B cell (primary cell): Measurements from ENCODE around the gene GRID1. TPM values are rescaled to one million over a fixed set of nuclear protein-coding genes. Genes with fewer than 3 reads are reported as not detected.

Experiments used
- ATAC-seq: fragments of 200-7000 bp; cut with Tn5 transposase; one replicate; pipeline ENCODE4 v1.10.0; 2021; ENCODE audit warnings: low read depth, mild to moderate bottlenecking, moderate number of reproducible peaks, moderate library complexity
- CTCF ChIA-PET: fragments of 350-600 bp; sonication (Branson Sonifier 250); formaldehyde crosslinking; loops from one replicate; lab custom pipeline; 2021; ENCODE audit warnings: antibody characterized with exemption, inconsistent platforms; lab: Charles Lee
- POLR2A ChIA-PET: fragments of 350-600 bp; sonication (Branson Sonifier 250); formaldehyde crosslinking; loops from one replicate; lab custom pipeline; 2021; ENCODE audit warnings: antibody characterized with exemption; lab: Charles Lee
- DNase-seq: peaks from one replicate; pipeline ENCODE4 v3.0.0; 2013
- H2AFZ ChIP-seq: 2 replicates; pipeline ENCODE4 v1.6.1; 2012; ENCODE audit warnings: mild to moderate bottlenecking, low read depth, low read length; ENCODE audit not compliant: insufficient read depth, poor library complexity, severe bottlenecking
- H3K27ac ChIP-seq, 2 donors: 1 replicate in 1 of 2; 2 replicates in 1 of 2; pipeline ENCODE4 v1.5.1; 2012 to 2013; ENCODE audit warnings: low read length in 2 of 2, mild to moderate bottlenecking in 2 of 2, moderate library complexity in 1 of 2
- H3K27me3 ChIP-seq, 4 experiments: fragments of 200-600 bp in 1 of 4; sonication (generic) in 1 of 4; replicated peaks in 1 of 4; 1 replicate in 2 of 4; 2 replicates in 2 of 4; pipeline versions ENCODE4 v1.6.1 to v1.7.0; 2013 to 2016; ENCODE audit warnings: low read length in 3 of 4, mild to moderate bottlenecking in 2 of 4, mixed read lengths in 1 of 4, moderate library complexity in 1 of 4; ENCODE audit not compliant: insufficient read depth in 4 of 4, control insufficient read depth in 3 of 4; ENCODE audit errors: control extremely low read depth in 1 of 4
- H3K36me3 ChIP-seq, 2 experiments: replicated peaks in 1 of 2; 1 replicate in 1 of 2; 2 replicates in 1 of 2; pipeline versions ENCODE4 v1.6.1 to v1.7.1; 2013; ENCODE audit warnings: low read length in 1 of 2; ENCODE audit not compliant: insufficient read depth in 2 of 2, control insufficient read depth in 1 of 2; ENCODE audit errors: control extremely low read depth in 1 of 2, extremely low read depth in 1 of 2
- H3K4me1 ChIP-seq, 2 donors: fragments of 200-600 bp in 1 of 2; sonication (generic) in 1 of 2; 1 replicate in 1 of 2; 2 replicates in 1 of 2; pipeline versions ENCODE4 v1.5.1 to v1.6.1; 2013 to 2017; ENCODE audit warnings: low read length in 2 of 2; ENCODE audit not compliant: control insufficient read depth in 2 of 2, insufficient read depth in 2 of 2
- H3K4me2 ChIP-seq: replicated peaks from 2 replicates; pipeline ENCODE3; 2012; ENCODE audit warnings: mild to moderate bottlenecking, low read depth, low read length; ENCODE audit not compliant: poor library complexity, severe bottlenecking
- H3K4me3 ChIP-seq, 5 experiments: fragments of 200-600 bp in 1 of 5; sonication (generic) in 1 of 5; 1 replicate in 3 of 5; 2 replicates in 2 of 5; pipeline versions ENCODE4 v1.5.1 to v1.7.0; 2011 to 2016; ENCODE audit warnings: low read length in 4 of 5, mild to moderate bottlenecking in 4 of 5, low read depth in 2 of 5, control low read depth in 1 of 5, moderate library complexity in 1 of 5; ENCODE audit not compliant: insufficient read depth in 1 of 5; ENCODE audit errors: control extremely low read depth in 1 of 5, extremely low read depth in 1 of 5
- H3K79me2 ChIP-seq: fragments of 200-600 bp; sonication (generic); one replicate; pipeline ENCODE4 v1.6.0; 2016; ENCODE audit warnings: low read length; ENCODE audit not compliant: control insufficient read depth, insufficient read depth
- H3K9ac ChIP-seq: fragments of 200-600 bp; sonication (generic); 2 replicates; pipeline ENCODE4 v1.6.1; 2017; ENCODE audit warnings: mild to moderate bottlenecking, low read length, moderate library complexity
- H3K9me3 ChIP-seq, 3 donors: one replicate each; pipeline versions ENCODE4 v1.6.1 to v1.7.1; 2013; ENCODE audit warnings: low read length in 2 of 3; ENCODE audit not compliant: control insufficient read depth in 2 of 3, insufficient read depth in 1 of 3; ENCODE audit errors: control extremely low read depth in 1 of 3
- H4K20me1 ChIP-seq: 2 replicates; pipeline ENCODE4 v1.6.0; 2012; ENCODE audit warnings: mild to moderate bottlenecking, low read length; ENCODE audit not compliant: insufficient read depth, control insufficient read depth, poor library complexity, severe bottlenecking
- H3K27ac Mint-ChIP-seq: one replicate; pipeline ENCODE4 v1.8.0; 2021; ENCODE audit warnings: mixed read lengths
- H3K27me3 Mint-ChIP-seq: one replicate; pipeline ENCODE4 v1.8.0; 2021; ENCODE audit warnings: mixed read lengths
- H3K4me1 Mint-ChIP-seq: one replicate; pipeline ENCODE4 v1.8.0; 2021; ENCODE audit warnings: mixed read lengths
- H3K4me3 Mint-ChIP-seq: one replicate; pipeline ENCODE4 v1.8.0; 2021; ENCODE audit warnings: mixed read lengths
- H3K9me3 Mint-ChIP-seq: one replicate; pipeline ENCODE4 v1.8.0; 2022; ENCODE audit warnings: mixed read lengths; ENCODE audit not compliant: insufficient read depth
- CTCF ChIP-seq: fragments of 200-600 bp; IDR thresholded peaks from one replicate; pipeline ENCODE4 v1.8.0; 2022; ENCODE audit warnings: antibody characterized with exemption, mild to moderate bottlenecking
- EZH2 ChIP-seq: IDR thresholded peaks from 2 replicates; pipeline ENCODE4 v1.6.1; 2012; ENCODE audit warnings: borderline replicate concordance, low read depth, mild to moderate bottlenecking, moderate library complexity, low read length; ENCODE audit not compliant: insufficient read depth, poor library complexity, severe bottlenecking
- WGBS: methylation state at CpG from one replicate; pipeline ENCODE4 v1.1.5; 2013; ENCODE audit warnings: missing lambda C conversion rate; ENCODE audit not compliant: insufficient coverage; 5-methylcytosine and 5-hydroxymethylcytosine counted together
- intact Hi-C: fragments of 100-400 bp; cut with micrococcal nuclease; formaldehyde crosslinking; loops from one replicate; pipeline ENCODE4 v1.10.0; 2022
- polyA plus RNA-seq: library from polyadenylated mRNA; depleted of rRNA; stranded (reverse); fragments of >200 nt; gene quantifications from 2 replicates; pipeline ENCODE4 v1.2.3, GENCODE V29; 2012
- total RNA-seq, 2 donors: library from RNA; stranded (reverse); fragments of 120-200 nt in 1 of 2; gene quantifications; 1 replicate in 1 of 2; 2 replicates in 1 of 2; pipeline versions ENCODE4 v1.2.3 to v1.2.4, GENCODE V29; 2013 to 2022

Gene GRID1
- total and polyA plus RNA-seq, 2 donors (not counting 1 experiment from before 2014, with no cell fraction given): not detected

GRCh38 chr10:86295791-86296190 lies 70.8 kb downstream of the GRID1 start:
- Histone ChIP-seq H2AFZ (no peak overlapping the region), H3K9me3 (no peaks in the 10 kb centered on the region), H3K4me2 (no peak overlapping the region), H3K36me3 (no peaks in the 10 kb centered on the region), H3K4me3 (no peak overlapping the region), H3K9ac (no peak overlapping the region), H4K20me1 (no peaks in the 10 kb centered on the region), H3K79me2 (no peaks in the 10 kb centered on the region), H3K4me1 (no peaks in the 10 kb centered on the region), H3K27me3 (peaks cover 0 to 3% (median 0%) of the 10 kb centered on the region in 4 experiments), H3K27ac (no peak overlapping the region)
- intact Hi-C loops: no loop called here
- ATAC-seq (no peak), DNase-seq (no peak)
- ChIA-PET POLR2A (no interaction called here), CTCF (no interaction called here)
- H3K9me3 Mint-ChIP-seq: no peaks in the 10 kb centered on the region
- no peak for TF ChIP-seq EZH2
- no peak for TF ChIP-seq CTCF
- WGBS: 88% methylated on average over 2 of the region's 3 CpGs
- H3K27me3 Mint-ChIP-seq: peaks cover 16% of the 10 kb centered on the region
- H3K4me1 Mint-ChIP-seq: no peaks in the 10 kb centered on the region
- no peak overlapping the region for H3K27ac Mint-ChIP-seq
- H3K4me3 Mint-ChIP-seq: no peak overlapping the region

GRCh38 chr10:86295351-86295750 lies 71.2 kb downstream of the GRID1 start:
- no peaks in the 10 kb centered on the region for H3K9me3 Mint-ChIP-seq
- no peak overlapping the region for H2AFZ ChIP-seq
- ATAC-seq (no peak), DNase-seq (no peak)
- no peaks in the 10 kb centered on the region for H3K79me2 ChIP-seq
- no peaks in the 10 kb centered on the region for H3K9me3 ChIP-seq
- H3K4me2 ChIP-seq: no peak overlapping the region
- no peaks in the 10 kb centered on the region for H4K20me1 ChIP-seq
- H3K36me3 ChIP-seq: no peaks in the 10 kb centered on the region
- intact Hi-C loops: no loop called here
- no peaks in the 10 kb centered on the region for H3K4me1 Mint-ChIP-seq
- peaks cover 16% of the 10 kb centered on the region for H3K27me3 Mint-ChIP-seq
- 94% methylated on average over 8 of the region's 14 CpGs for WGBS
- ChIA-PET POLR2A (no interaction called here), CTCF (no interaction called here)
- no peak overlapping the region for H3K9ac ChIP-seq
- TF ChIP-seq EZH2 (no peak), CTCF (no peak)
- no peaks in the 10 kb centered on the region for H3K4me1 ChIP-seq
- no peak overlapping the region for H3K27ac Mint-ChIP-seq
- H3K27ac ChIP-seq: no peak overlapping the region
- H3K27me3 ChIP-seq: peaks cover 0 to 3% (median 0%) of the 10 kb centered on the region in 4 experiments
- H3K4me3 Mint-ChIP-seq: no peak overlapping the region
- H3K4me3 ChIP-seq: no peak overlapping the region
